ENCODE results near the gene MRPL21. TPM values are rescaled to one million over a fixed set of nuclear protein-coding genes. Genes with fewer than 3 reads are reported as not detected.

Gene MRPL21
- total RNA-seq, 4 donors from 2014 or later: 27.4 to 49.5 (median 38.1) TPM

Other genes with a start within 250 kb of the MRPL21 start
- gene GAL, start 219.3 kb downstream of the MRPL21 start, total RNA-seq: 1 to 10 TPM in 1 of 4 donors, not detected in 3; 1.2 TPM
- 10 to 100 TPM in 2 of 4 donors, 1 to 10 TPM in 2; 2.6 to 16.7 (median 8.2) TPM for gene TESMIN, start 152.3 kb downstream of the MRPL21 start, total RNA-seq
- gene CPT1A, start 61.9 kb downstream of the MRPL21 start, total RNA-seq: 100 to 1,000 TPM in 3 of 4 donors, 10 to 100 TPM in 1; 80.6 to 372 (median 118) TPM
- gene IGHMBP2, start 59 bp upstream of the MRPL21 start, total RNA-seq: 10 to 100 TPM; 30.2 to 59.5 (median 49.2) TPM
- not detected for gene MRGPRD, start 77.2 kb upstream of the MRPL21 start, total RNA-seq
- gene MRGPRF, start 109.4 kb upstream of the MRPL21 start, total RNA-seq: 10 to 100 TPM in 1 of 4 donors, 1 to 10 TPM in 3; 4.2 to 21.9 (median 5.2) TPM
- gene TPCN2, start 145.1 kb upstream of the MRPL21 start, total RNA-seq: 10 to 100 TPM; 22.4 to 42.5 (median 33.0) TPM

Measured in Peyer's patch (tissue), 4 donors.